HCT116 (cell line): ENCODE measurements around the gene SDK1. TPM values are rescaled to one million over a fixed set of nuclear protein-coding genes. Genes with fewer than 3 reads are reported as not detected.

ENCODE experiments used
- ATAC-seq: fragments of 200-7000 bp; cut with Tn5 transposase; 2 replicates; pipeline ENCODE4 v1.9.1; 2020; ENCODE audit warnings: mild to moderate bottlenecking, moderate library complexity
- BruUV-seq: library from RNA; stranded (reverse); fragments of 400-500 nt; replicated peaks from 2 replicates; lab custom pipeline; 2021; lab: Mats Ljungman, UMichigan
- CTCF ChIA-PET: fragments of 300-600 bp; sonication (Branson Sonifier 250); formaldehyde crosslinking; loops from one replicate; lab custom pipeline; 2021; ENCODE audit warnings: antibody characterized with exemption; lab: Charles Lee
- POLR2A ChIA-PET: fragments of 300-600, 350-600 bp; sonication (Branson Sonifier 250); formaldehyde crosslinking; loops from one replicate; lab custom pipeline; 2021; ENCODE audit warnings: antibody characterized with exemption; lab: Charles Lee
- RAD21 ChIA-PET, 2 experiments: fragments of 300-600 bp; sonication (Branson Sonifier 250); formaldehyde crosslinking; loops; one replicate each; lab custom pipeline; 2023; ENCODE audit warnings: low total read pairs in 2 of 2; ENCODE audit not compliant: uncharacterized antibody in 2 of 2, unreplicated experiment in 2 of 2, low non-redundant PET in 1 of 2; lab: Charles Lee
- DNase-seq: peaks from one replicate; pipeline ENCODE4 v3.0.0-alpha.2; 2010; ENCODE audit warnings: low read depth, low spot score
- H2AFZ ChIP-seq: fragments of 200-600 bp; shearing (Covaris generic), sonication (generic); 2 replicates; pipeline ENCODE4 v1.6.1; 2017; ENCODE audit warnings: low read depth, mixed run types, mixed read lengths, antibody characterized with exemption, low read length; ENCODE audit not compliant: poor library complexity, severe bottlenecking
- H3K27ac ChIP-seq: 2 replicates; pipeline ENCODE4 v1.5.1; 2012; ENCODE audit warnings: low read depth, low read length
- H3K27me3 ChIP-seq: fragments of 200-600 bp; sonication (generic); 2 replicates; pipeline ENCODE4 v1.6.1; 2016; ENCODE audit warnings: mixed run types, low read length, mixed read lengths; ENCODE audit not compliant: insufficient read depth
- H3K36me3 ChIP-seq, 2 experiments: fragments of 200-500 bp in 1 of 2; fragments of 200-600 bp in 1 of 2; sonication (Bioruptor generic) in 1 of 2; sonication (generic) in 1 of 2; 2 replicates each; pipeline versions ENCODE4 v1.5.1 to v1.6.1; 2014 to 2016; ENCODE audit warnings: low read length in 2 of 2, inconsistent platforms in 1 of 2, mixed read lengths in 1 of 2, mixed run types in 1 of 2; ENCODE audit not compliant: insufficient read depth in 2 of 2, control insufficient read depth in 1 of 2
- H3K4me1 ChIP-seq, 2 experiments: fragments of 200-600 bp in 1 of 2; sonication (generic) in 1 of 2; 2 replicates each; pipeline versions ENCODE4 v1.5.1 to v1.6.1; 2012 to 2017; ENCODE audit warnings: low read length in 2 of 2, inconsistent platforms in 1 of 2, mild to moderate bottlenecking in 1 of 2, mixed read lengths in 1 of 2, mixed run types in 1 of 2, moderate library complexity in 1 of 2; ENCODE audit not compliant: insufficient read depth in 2 of 2, control insufficient read depth in 1 of 2
- H3K4me2 ChIP-seq: fragments of 200-600 bp; sonication (generic); 2 replicates; pipeline ENCODE4 v1.6.1; 2017; ENCODE audit warnings: mixed run types, low read length, mixed read lengths
- H3K4me3 ChIP-seq, 2 experiments: fragments of 200-600 bp in 1 of 2; sonication (generic) in 1 of 2; replicated peaks in 1 of 2; 2 replicates each; pipeline ENCODE4 v1.5.1; 2011 to 2016; ENCODE audit warnings: low read length in 2 of 2, control low read depth in 1 of 2, low read depth in 1 of 2, mild to moderate bottlenecking in 1 of 2, mixed read lengths in 1 of 2, mixed run types in 1 of 2
- H3K79me2 ChIP-seq: fragments of 200-600 bp; sonication (generic); 2 replicates; pipeline ENCODE4 v1.6.1; 2017; ENCODE audit warnings: mild to moderate bottlenecking, mixed run types, low read length, moderate library complexity, mixed read lengths; ENCODE audit not compliant: insufficient read depth
- H3K9ac ChIP-seq: fragments of 200-600 bp; sonication (generic); 2 replicates; pipeline ENCODE4 v1.6.1; 2016; ENCODE audit warnings: low read length, mixed read lengths
- H3K9me2 ChIP-seq: fragments of 200-600 bp; sonication (generic), shearing (Covaris generic); 2 replicates; pipeline ENCODE4 v1.6.1; 2017; ENCODE audit warnings: mixed run types, mild to moderate bottlenecking, moderate library complexity; ENCODE audit not compliant: insufficient read depth
- H3K9me3 ChIP-seq, 2 experiments: fragments of 200-500 bp in 1 of 2; fragments of 200-600 bp in 1 of 2; sonication (Bioruptor generic) in 1 of 2; sonication (generic) in 1 of 2; 2 replicates each; pipeline ENCODE4 v1.6.1; 2014 to 2017; ENCODE audit warnings: low read length in 2 of 2, mixed read lengths in 2 of 2, inconsistent platforms in 1 of 2, low read depth in 1 of 2, mild to moderate bottlenecking in 1 of 2, mixed run types in 1 of 2, moderate library complexity in 1 of 2; ENCODE audit not compliant: control insufficient read depth in 1 of 2, insufficient read depth in 1 of 2
- H4K20me1 ChIP-seq: fragments of 200-600 bp; sonication (generic), shearing (Covaris generic); 2 replicates; pipeline ENCODE4 v1.6.1; 2017; ENCODE audit warnings: mixed run types, mild to moderate bottlenecking, moderate library complexity; ENCODE audit not compliant: insufficient read depth
- CBX3 ChIP-seq: IDR thresholded peaks from 2 replicates; pipeline ENCODE4 v1.6.1; 2012; ENCODE audit warnings: low read depth
- CTCF ChIP-seq, 3 experiments: fragments of 200-600 bp in 1 of 3; sonication (generic) in 1 of 3; IDR thresholded peaks in 2 of 3; conservative IDR thresholded peaks in 1 of 3; 2 replicates each; pipeline ENCODE4 v1.5.1; 2012 to 2017; ENCODE audit warnings: low read depth in 2 of 3, low read length in 2 of 3, antibody characterized with exemption in 1 of 3, borderline replicate concordance in 1 of 3, control low read depth in 1 of 3, mild to moderate bottlenecking in 1 of 3, mixed read lengths in 1 of 3, mixed run types in 1 of 3, moderate library complexity in 1 of 3; ENCODE audit not compliant: insufficient read depth in 1 of 3
- EGR1 ChIP-seq: IDR thresholded peaks from 2 replicates; pipeline ENCODE4 v1.6.1; 2012; ENCODE audit warnings: low read depth
- EZH2 ChIP-seq: fragments of 200-600 bp; sonication (generic); IDR thresholded peaks from 2 replicates; pipeline ENCODE4 v1.6.1; 2017; ENCODE audit warnings: antibody characterized with exemption, mixed run types
- EZH2phosphoT487 ChIP-seq: fragments of 200-600 bp; IDR thresholded peaks from 2 replicates; pipeline ENCODE4 v1.6.1; 2018; ENCODE audit warnings: antibody characterized with exemption, borderline replicate concordance
- FOSL1 ChIP-seq: IDR thresholded peaks from 2 replicates; pipeline ENCODE4 v1.6.1; 2012; ENCODE audit warnings: low read depth
- JUND ChIP-seq: IDR thresholded peaks from 2 replicates; pipeline ENCODE4 v1.6.1; 2012
- RAD21 ChIP-seq: IDR thresholded peaks from 2 replicates; pipeline ENCODE4 v1.6.1; 2012; ENCODE audit warnings: low read depth, mild to moderate bottlenecking
- SP1 ChIP-seq: IDR thresholded peaks from 2 replicates; pipeline ENCODE4 v1.6.1; 2012; ENCODE audit warnings: low read depth
- SRF ChIP-seq: IDR thresholded peaks from 2 replicates; pipeline ENCODE4 v1.6.1; 2012; ENCODE audit warnings: low read depth
- TCF7L2 ChIP-seq: IDR thresholded peaks from 2 replicates; pipeline ENCODE4 v1.7.0; 2011; ENCODE audit warnings: borderline replicate concordance, inconsistent platforms; ENCODE audit not compliant: insufficient read depth, insufficient read length; ENCODE audit errors: extremely low read depth
- YY1 ChIP-seq: IDR thresholded peaks from 2 replicates; pipeline ENCODE4 v1.6.1; 2011; ENCODE audit warnings: low read length, low read depth, moderate library complexity, mild to moderate bottlenecking; ENCODE audit not compliant: insufficient replicate concordance; ENCODE audit errors: extremely low read depth
- ZFX ChIP-seq: fragments of 450-650 bp; IDR thresholded peaks from 2 replicates; pipeline ENCODE4 v1.6.1; 2017
- ZNF274 ChIP-seq: fragments of 200-500 bp; sonication (Bioruptor generic); IDR thresholded peaks from 2 replicates; pipeline ENCODE4 v1.6.1; 2014; ENCODE audit warnings: mild to moderate bottlenecking, low read depth, low read length, inconsistent platforms
- intact Hi-C: fragments of 100-400 bp; cut with micrococcal nuclease; formaldehyde crosslinking; loops from 2 replicates; pipeline ENCODE4 v1.10.0; 2022
- total RNA-seq: library from RNA; stranded (reverse); gene quantifications from one replicate; pipeline ENCODE4 v1.2.1, GENCODE V29; 2021; ENCODE audit not compliant: unreplicated experiment
- TF ChIP-seq, protein P1 (sequence below): IDR thresholded peaks from 2 replicates; pipeline ENCODE4 v1.6.1; 2012; ENCODE audit warnings: low read depth
- TF ChIP-seq, protein P2 (sequence below): IDR thresholded peaks from 2 replicates; pipeline ENCODE4 v1.6.1; 2012
- TF ChIP-seq, protein P3 (sequence below): IDR thresholded peaks from 2 replicates; pipeline ENCODE4 v1.6.1; 2012

Gene SDK1
- total RNA-seq, 1 experiment from 2014 or later = 0.05 TPM

- Histone ChIP-seq H3K27me3 (no peaks in the 10 kb centered on the region; the same call in 1 of the 2 replicates), H3K9me3 (no peaks in the 10 kb centered on the region; a peak in 1 of 4 replicates), H2AFZ (no peak overlapping the region), H3K9ac (no peak overlapping the region), H3K4me2 (no peak overlapping the region), H3K79me2 (no peaks in the 10 kb centered on the region), H3K9me2 (no peaks in the 10 kb centered on the region), H3K36me3 (no peaks in the 10 kb centered on the region), H3K27ac (no peak overlapping the region), H3K4me1 (no peaks in the 10 kb centered on the region), H3K4me3 (no peak overlapping the region), H4K20me1 (no peaks in the 10 kb centered on the region)
- no TSS peak for BruUV-seq
- no peak for ATAC-seq
- intact Hi-C loops = no loop called here
- POLR2A ChIA-PET = no interaction called here
- RAD21 ChIA-PET = no interaction called here
- no peak for DNase-seq
- TF ChIP-seq SP1 = no peak
- TF ChIP-seq CTCF (IDR thresholded peaks at IDR 0.05 in 2 of 3, conservative IDR thresholded peaks at IDR 0.05 in 1 of 3; ENCODE audit: borderline replicate concordance in 1 of 3, insufficient read depth in 1 of 3, low read depth in 2 of 3, low read length in 2 of 3) = no peak
- no peak for TF ChIP-seq RAD21
- no peak for TF ChIP-seq YY1
- no peak for TF ChIP-seq TCF7L2
- TF ChIP-seq ZFX = no peak
- TF ChIP-seq, protein P1, sequence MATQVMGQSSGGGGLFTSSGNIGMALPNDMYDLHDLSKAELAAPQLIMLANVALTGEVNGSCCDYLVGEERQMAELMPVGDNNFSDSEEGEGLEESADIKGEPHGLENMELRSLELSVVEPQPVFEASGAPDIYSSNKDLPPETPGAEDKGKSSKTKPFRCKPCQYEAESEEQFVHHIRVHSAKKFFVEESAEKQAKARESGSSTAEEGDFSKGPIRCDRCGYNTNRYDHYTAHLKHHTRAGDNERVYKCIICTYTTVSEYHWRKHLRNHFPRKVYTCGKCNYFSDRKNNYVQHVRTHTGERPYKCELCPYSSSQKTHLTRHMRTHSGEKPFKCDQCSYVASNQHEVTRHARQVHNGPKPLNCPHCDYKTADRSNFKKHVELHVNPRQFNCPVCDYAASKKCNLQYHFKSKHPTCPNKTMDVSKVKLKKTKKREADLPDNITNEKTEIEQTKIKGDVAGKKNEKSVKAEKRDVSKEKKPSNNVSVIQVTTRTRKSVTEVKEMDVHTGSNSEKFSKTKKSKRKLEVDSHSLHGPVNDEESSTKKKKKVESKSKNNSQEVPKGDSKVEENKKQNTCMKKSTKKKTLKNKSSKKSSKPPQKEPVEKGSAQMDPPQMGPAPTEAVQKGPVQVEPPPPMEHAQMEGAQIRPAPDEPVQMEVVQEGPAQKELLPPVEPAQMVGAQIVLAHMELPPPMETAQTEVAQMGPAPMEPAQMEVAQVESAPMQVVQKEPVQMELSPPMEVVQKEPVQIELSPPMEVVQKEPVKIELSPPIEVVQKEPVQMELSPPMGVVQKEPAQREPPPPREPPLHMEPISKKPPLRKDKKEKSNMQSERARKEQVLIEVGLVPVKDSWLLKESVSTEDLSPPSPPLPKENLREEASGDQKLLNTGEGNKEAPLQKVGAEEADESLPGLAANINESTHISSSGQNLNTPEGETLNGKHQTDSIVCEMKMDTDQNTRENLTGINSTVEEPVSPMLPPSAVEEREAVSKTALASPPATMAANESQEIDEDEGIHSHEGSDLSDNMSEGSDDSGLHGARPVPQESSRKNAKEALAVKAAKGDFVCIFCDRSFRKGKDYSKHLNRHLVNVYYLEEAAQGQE = no peak
- no peak for TF ChIP-seq JUND
- TF ChIP-seq, protein P2, sequence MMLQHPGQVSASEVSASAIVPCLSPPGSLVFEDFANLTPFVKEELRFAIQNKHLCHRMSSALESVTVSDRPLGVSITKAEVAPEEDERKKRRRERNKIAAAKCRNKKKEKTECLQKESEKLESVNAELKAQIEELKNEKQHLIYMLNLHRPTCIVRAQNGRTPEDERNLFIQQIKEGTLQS = no peak
- no peak for TF ChIP-seq ZNF274
- TF ChIP-seq EZH2phosphoT487 = no peak
- TF ChIP-seq, protein P3, sequence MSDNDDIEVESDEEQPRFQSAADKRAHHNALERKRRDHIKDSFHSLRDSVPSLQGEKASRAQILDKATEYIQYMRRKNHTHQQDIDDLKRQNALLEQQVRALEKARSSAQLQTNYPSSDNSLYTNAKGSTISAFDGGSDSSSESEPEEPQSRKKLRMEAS = no peak
- no peak for TF ChIP-seq EGR1
- TF ChIP-seq CBX3 = no peak
- no peak for TF ChIP-seq FOSL1
- no peak for TF ChIP-seq SRF
- TF ChIP-seq EZH2 = no peak
- CTCF ChIA-PET = no interaction called here
These were observed 970.6 kb downstream of the SDK1 start for GRCh38 chr7:4271716-4272015.
